Measurements from ENCODE around the gene STEAP3. TPM values are rescaled to one million over a fixed set of nuclear protein-coding genes. Genes with fewer than 3 reads are reported as not detected.

Gene STEAP3
- total and polyA plus RNA-seq, 12 donors: 5.0 to 18.2 (median 7.4) TPM

GRCh38 chr2:119301413-119301812 is 77.8 kb downstream of the STEAP3 start:
- TF ChIP-seq CTCF (IDR thresholded peaks at IDR 0.05): no peak
- intact Hi-C loops (cut with DNase I): no loop called here
- 92 to 97% methylated on average over 6 of the region's 6 CpGs for WGBS, 2 donors
- no peaks in the 10 kb centered on the region for H3K9me3 ChIP-seq
- ATAC-seq (no peak), DNase-seq (no peak)
- peak overlapping the region in 1 of 10 donors; percentile 28 for H3K27ac ChIP-seq
- H3K27me3 ChIP-seq: no peaks in the 10 kb centered on the region
- H3K4me1 ChIP-seq: peaks cover 0 to 18% (median 7%) of the 10 kb centered on the region in 9 donors
- H3K4me3 ChIP-seq: no peak overlapping the region
- peaks cover 0 to 4% (median 0%) of the 10 kb centered on the region in 9 donors for H3K36me3 ChIP-seq

GRCh38 chr2:119304847-119305246 is 81.2 kb downstream of the STEAP3 start:
- H3K4me1 ChIP-seq: peaks cover 0 to 32% (median 8%) of the 10 kb centered on the region in 9 donors
- no peak overlapping the region for H3K4me3 ChIP-seq
- intact Hi-C loops (cut with DNase I): no loop called here
- peaks cover 0 to 4% (median 0%) of the 10 kb centered on the region in 9 donors for H3K36me3 ChIP-seq
- peak in 1 of 9 donors; percentile 8 for TF ChIP-seq CTCF (IDR thresholded peaks at IDR 0.05)
- no peaks in the 10 kb centered on the region for H3K9me3 ChIP-seq
- 70 to 72% methylated on average over 2 of the region's 2 CpGs for WGBS, 2 donors
- DNase-seq: no peak
- H3K27ac ChIP-seq: peak overlapping the region in 7 of 10 donors; percentile 47 to 87 (median 80)
- H3K27me3 ChIP-seq: no peaks in the 10 kb centered on the region
- ATAC-seq: peak in 3 of 8 donors; percentile 46 to 55 (median 52)

GRCh38 chr2:119305497-119306195 is 82.0 kb downstream of the STEAP3 start:
- Histone ChIP-seq H3K27me3 (no peaks in the 10 kb centered on the region), H3K4me1 (peaks cover 0 to 32% (median 8%) of the 10 kb centered on the region in 9 donors), H3K36me3 (peaks cover 0 to 4% (median 0%) of the 10 kb centered on the region in 9 donors), H3K27ac (peak overlapping the region in 9 of 10 donors; percentile 47 to 87 (median 80)), H3K9me3 (no peaks in the 10 kb centered on the region), H3K4me3 (peak overlapping the region in 8 of 10 donors; percentile 8 to 41 (median 34))
- ATAC-seq: peak in 7 of 8 donors; percentile 26 to 62 (median 41)
- 55 to 67% methylated on average over 12 of the region's 12 CpGs for WGBS, 2 donors
- intact Hi-C loops (cut with DNase I): no loop called here
- no peak for TF ChIP-seq CTCF (IDR thresholded peaks at IDR 0.05)
- no peak for DNase-seq

- H3K4me3 ChIP-seq: peak overlapping the region in 8 of 10 donors; percentile 8 to 41 (median 34)
- DNase-seq (no peak), ATAC-seq (peak in 7 of 8 donors; percentile 30 to 70 (median 63))
- H3K36me3 ChIP-seq: peaks cover 0 to 2% (median 0%) of the 10 kb centered on the region in 9 donors
- intact Hi-C loops (cut with DNase I): no loop called here
- H3K9me3 ChIP-seq: no peaks in the 10 kb centered on the region
- H3K4me1 ChIP-seq: peaks cover 0 to 32% (median 8%) of the 10 kb centered on the region in 9 donors
- TF ChIP-seq CTCF (IDR thresholded peaks at IDR 0.05): no peak
- WGBS, 2 donors: 53 to 57% methylated on average over 10 of the region's 10 CpGs
- no peaks in the 10 kb centered on the region for H3K27me3 ChIP-seq
- peak overlapping the region in 9 of 10 donors; percentile 47 to 87 (median 80) for H3K27ac ChIP-seq
Observed at GRCh38 chr2:119306196-119306590, 82.6 kb downstream of the STEAP3 start.
